Stromal cell of bone marrow (primary cell): ENCODE results near the gene KRCC1.
"Not testable (repeated sequence)": the region's sequence is repeated elsewhere in the genome, so short reads cannot be mapped to it uniquely, and the experiment has no call there.

Experiments used
- DNase-seq: peaks from one replicate; pipeline ENCODE4 v3.0.0-alpha.2; 2012; ENCODE audit warnings: low read depth

The KRCC1 gene

GRCh38 chr2:88038263-88039105, 17.1 kb downstream of the KRCC1 start:
- peak; percentile 80 for DNase-seq

- no peak for DNase-seq
Observed at GRCh38 chr2:88036606-88037005, 19.0 kb downstream of the KRCC1 start.

GRCh38 chr2:88036182-88036581, 19.4 kb downstream of the KRCC1 start:
- no peak for DNase-seq

- DNase-seq: no peak
Observed at GRCh38 chr2:88032070-88032702, 23.4 kb downstream of the KRCC1 start.

- no peak for DNase-seq
Observed at GRCh38 chr2:88028931-88029330, 26.7 kb downstream of the KRCC1 start.

- DNase-seq: no peak
Observed at GRCh38 chr2:88027697-88028389, 27.7 kb downstream of the KRCC1 start.

GRCh38 chr2:88024509-88024908, 31.1 kb downstream of the KRCC1 start:
- no peak for DNase-seq

- DNase-seq: no peak
Observed at GRCh38 chr2:88022669-88022921, 33.0 kb downstream of the KRCC1 start.

- DNase-seq: no peak
Observed at GRCh38 chr2:88019985-88020384, 35.6 kb downstream of the KRCC1 start.

GRCh38 chr2:88018909-88019308, 36.7 kb downstream of the KRCC1 start:
- DNase-seq: no peak

GRCh38 chr2:88018077-88018805, 37.3 kb downstream of the KRCC1 start:
- not testable (repeated sequence) for DNase-seq

GRCh38 chr2:88017780-88018038, 37.9 kb downstream of the KRCC1 start:
- DNase-seq: not testable (repeated sequence)

- DNase-seq: no peak
Observed at GRCh38 chr2:88016960-88017779, 38.4 kb downstream of the KRCC1 start.

GRCh38 chr2:88016086-88016959, 39.3 kb downstream of the KRCC1 start, which contains the start of gene RNU2-63P:
RNU2-63P (minus strand) TSS chr2:88016547.
- peak; percentile 33 for DNase-seq

- DNase-seq: no peak
Observed at GRCh38 chr2:88011011-88011410, 44.6 kb downstream of the KRCC1 start.

GRCh38 chr2:88010136-88010535, 45.4 kb downstream of the KRCC1 start:
- no peak for DNase-seq

GRCh38 chr2:88006912-88007439, 48.6 kb downstream of the KRCC1 start:
- DNase-seq: no peak

- DNase-seq: no peak
Observed at GRCh38 chr2:88005776-88006175, 49.8 kb downstream of the KRCC1 start.

GRCh38 chr2:88003074-88003755, 52.4 kb downstream of the KRCC1 start:
- DNase-seq: no peak

- DNase-seq: no peak
Observed at GRCh38 chr2:88002359-88002707, 53.2 kb downstream of the KRCC1 start.
